A549 (cell line): Measurements from ENCODE around the gene S100A10. TPM values are rescaled to one million over a fixed set of nuclear protein-coding genes. Genes with fewer than 3 reads are reported as not detected.

ENCODE experiments used
- ATAC-seq, 2 experiments: fragments of 200-7000 bp in 1 of 2; fragments of >200 bp in 1 of 2; cut with Nextera tagmentation in 1 of 2; cut with Tn5 transposase in 1 of 2; 3 replicates each; pipeline versions ENCODE4 v1.8.0 to v1.9.1; 2018 to 2020; ENCODE audit warnings: mild to moderate bottlenecking in 1 of 2, moderate library complexity in 1 of 2
- CTCF ChIA-PET: fragments of 300-600 bp; sonication (Branson Sonifier 250); formaldehyde crosslinking; extraction: SDS; loops from one replicate; lab custom pipeline; 2021; ENCODE audit warnings: antibody characterized with exemption, inconsistent platforms; lab: Yijun Ruan, JAX
- POLR2A ChIA-PET: fragments of 350-600 bp; formaldehyde crosslinking; extraction: SDS; loops from one replicate; lab custom pipeline; 2021; ENCODE audit warnings: antibody characterized with exemption, inconsistent platforms; lab: Yijun Ruan, JAX
- DNase-seq, 2 experiments: peaks; one replicate each; pipeline versions ENCODE4 v3.0.0 to v3.0.0-alpha.2; 2011 to 2016; ENCODE audit warnings: low read depth in 1 of 2, low spot score in 1 of 2
- FAIRE-seq: peaks from 2 replicates; lab custom pipeline; 2011; peaks lifted over from hg19 to GRCh38; lab: Jason Lieb, UNC
- H3K27ac ChIP-seq, 2 experiments: fragments of >200 bp; sonication (Bioruptor Twin); formaldehyde crosslinking; 3 replicates each; pipeline ENCODE4 v1.5.1; 2016 to 2017
- H3K4me1 ChIP-seq: fragments of >200 bp; sonication (Bioruptor Twin); formaldehyde crosslinking; 3 replicates; pipeline ENCODE4 v1.6.1; 2016
- H3K4me2 ChIP-seq: fragments of >200 bp; sonication (Bioruptor Twin); formaldehyde crosslinking; 3 replicates; pipeline ENCODE4 v1.6.1; 2016
- H3K4me3 ChIP-seq: fragments of >200 bp; sonication (Bioruptor Twin); formaldehyde crosslinking; 3 replicates; pipeline ENCODE4 v1.5.1; 2016
- H3K9me3 ChIP-seq: fragments of >200 bp; sonication (Bioruptor Twin); formaldehyde crosslinking; 3 replicates; pipeline ENCODE4 v1.6.1; 2016
- BHLHE40 ChIP-seq: IDR thresholded peaks from 2 replicates; pipeline ENCODE4 v1.6.1; 2012; ENCODE audit warnings: low read depth, low read length, inconsistent platforms
- CEBPB ChIP-seq, 2 experiments: fragments of >200 bp in 1 of 2; sonication (Bioruptor Twin) in 1 of 2; formaldehyde crosslinking in 1 of 2; IDR thresholded peaks; 2 replicates each; pipeline ENCODE4 v1.6.1; 2012 to 2016
- CHD4 ChIP-seq: fragments of 200-600 bp; sonication (generic); IDR thresholded peaks from 2 replicates; pipeline ENCODE4 v1.6.1; 2016; ENCODE audit warnings: antibody characterized with exemption, mild to moderate bottlenecking, borderline replicate concordance
- EHMT2 ChIP-seq: fragments of 200-600 bp; sonication (generic); IDR thresholded peaks from 2 replicates; pipeline ENCODE4 v1.6.1; 2016; ENCODE audit warnings: antibody characterized with exemption, low read depth, mild to moderate bottlenecking, moderate library complexity
- ESRRA ChIP-seq: fragments of 150-350 bp; IDR thresholded peaks from 2 replicates; pipeline ENCODE4 v1.6.1; 2014; ENCODE audit warnings: mild to moderate bottlenecking, low read length, borderline replicate concordance
- FOSB ChIP-seq: fragments of 250-450 bp; sonication (Bioruptor Pico); IDR thresholded peaks from 2 replicates; pipeline ENCODE4 v1.5.0; 2020; ENCODE audit warnings: mild to moderate bottlenecking, moderate library complexity
- FOSL2 ChIP-seq, 2 experiments: fragments of 450-650 bp in 1 of 2; fragments of >200 bp in 1 of 2; sonication (Bioruptor Twin) in 1 of 2; formaldehyde crosslinking; IDR thresholded peaks; 2 replicates each; pipeline versions ENCODE4 v1.5.0 to v1.6.1; 2016 to 2020; ENCODE audit warnings: mild to moderate bottlenecking in 1 of 2, moderate library complexity in 1 of 2
- FOXS1 ChIP-seq: fragments of 250-450 bp; sonication (Bioruptor Pico); IDR thresholded peaks from 2 replicates; pipeline ENCODE4 v1.5.0; 2020; ENCODE audit warnings: mild to moderate bottlenecking, moderate library complexity
- HDAC2 ChIP-seq: fragments of 200-600 bp; sonication (generic); IDR thresholded peaks from 2 replicates; pipeline ENCODE4 v1.6.1; 2016
- HES2 ChIP-seq: fragments of >200 bp; sonication (Bioruptor Twin); formaldehyde crosslinking; IDR thresholded peaks from 2 replicates; pipeline ENCODE4 v1.6.1; 2016
- HMGXB4 ChIP-seq: fragments of 250-450 bp; sonication (Bioruptor Pico); IDR thresholded peaks from 2 replicates; pipeline ENCODE4 v1.5.0; 2021; ENCODE audit warnings: mild to moderate bottlenecking, moderate library complexity, borderline replicate concordance
- HOXA7 ChIP-seq: fragments of 250-450 bp; sonication (Bioruptor Pico); IDR thresholded peaks from 2 replicates; pipeline ENCODE4 v1.5.0; 2020; ENCODE audit warnings: mild to moderate bottlenecking, moderate library complexity
- JUN ChIP-seq, 2 experiments: fragments of >200 bp; sonication (Bioruptor Twin); formaldehyde crosslinking; IDR thresholded peaks; 2 replicates in 1 of 2; 3 replicates in 1 of 2; pipeline ENCODE4 v1.6.1; 2016 to 2017
- JUNB ChIP-seq: fragments of >200 bp; sonication (Bioruptor Twin); formaldehyde crosslinking; IDR thresholded peaks from 2 replicates; pipeline ENCODE4 v1.6.1; 2016
- KDM1A ChIP-seq: fragments of 200-600 bp; sonication (generic); IDR thresholded peaks from 2 replicates; pipeline ENCODE4 v1.6.1; 2016; ENCODE audit warnings: low read depth, mild to moderate bottlenecking
- MAX ChIP-seq: IDR thresholded peaks from 2 replicates; pipeline ENCODE4 v1.6.1; 2012
- POLR2AphosphoS2 ChIP-seq: conservative IDR thresholded peaks from 2 replicates; pipeline ENCODE4 v1.6.1; 2012; ENCODE audit warnings: low read length, improper control_type of control experiment, inconsistent platforms
- REST ChIP-seq: fragments of 200-600 bp; sonication (generic); IDR thresholded peaks from 2 replicates; pipeline ENCODE4 v1.6.1; 2016; ENCODE audit warnings: antibody characterized with exemption, mild to moderate bottlenecking, moderate library complexity
- RNF2 ChIP-seq: fragments of 200-600 bp; sonication (generic); IDR thresholded peaks from 2 replicates; pipeline ENCODE4 v1.6.1; 2016; ENCODE audit warnings: low read depth, mild to moderate bottlenecking, antibody characterized with exemption, moderate library complexity, borderline replicate concordance
- TFCP2L1 ChIP-seq: fragments of 250-450 bp; sonication (Bioruptor Pico); IDR thresholded peaks from 2 replicates; pipeline ENCODE4 v1.5.0; 2021; ENCODE audit warnings: mild to moderate bottlenecking
- WGBS: methylation state at CpG from one replicate; pipeline ENCODE4 v1.1.6; 2017; ENCODE audit errors: missing lambda C conversion rate; 5-methylcytosine and 5-hydroxymethylcytosine counted together
- polyA plus RNA-seq, 4 experiments: library from polyadenylated mRNA; depleted of rRNA in 3 of 4; stranded (reverse); fragments of >200 nt; fragmentation: RNase III in 1 of 4; extraction: RNeasy Plus Mini Kit Qiagen cat#74134 plus additional on column Dnase treatment in 1 of 4; gene quantifications; 2 replicates in 3 of 4; 3 replicates in 1 of 4; pipeline ENCODE4 v1.2.3, GENCODE V29; 2011 to 2017

Gene S100A10
- polyA plus RNA-seq, 2 of the 4 experiments (the other 2 are of a cell fraction) = 505 to 2,077 TPM

GRCh38 chr1:151976858-151977257, 16.8 kb downstream of the S100A10 start:
- ATAC-seq = peak; percentile 54 to 56

GRCh38 chr1:151976015-151976343, 17.7 kb downstream of the S100A10 start:
- Histone ChIP-seq H3K9me3 (no peaks in the 10 kb centered on the region), H3K4me1 (peaks cover 95% of the 10 kb centered on the region), H3K4me3 (no peak overlapping the region), H3K4me2 (peak overlapping the region; percentile 80), H3K27ac (peak overlapping the region; percentile 89 to 94)
- ATAC-seq (no peak), DNase-seq (no peak)
- POLR2A ChIA-PET = interaction anchor here (10.5 kb wide), 1 partner anchor 14 kb away, joined by 151 read pairs; the partner anchor contains the start of gene S100A10
- TF ChIP-seq BHLHE40 = no peak
- peak; percentile 11; the same call in 1 of the 2 replicates for TF ChIP-seq FOSB (CRISPR knock-in tag)
- peak; percentile 93 for TF ChIP-seq KDM1A
- no peak for TF ChIP-seq TFCP2L1 (CRISPR knock-in tag)
- TF ChIP-seq ESRRA = no peak
- TF ChIP-seq JUNB = no peak
- peak; percentile 15; the same call in 1 of the 2 replicates for TF ChIP-seq HOXA7 (CRISPR knock-in tag)
- TF ChIP-seq CEBPB (IDR thresholded peaks at IDR 0.05) = no peak
- peak; percentile 87; the same call in 1 of the 2 replicates for TF ChIP-seq HDAC2
- TF ChIP-seq CHD4 = 0 out of 2 replicates have a peak, but pooled peaks have one; percentile 93
- TF ChIP-seq RNF2 = no peak
- TF ChIP-seq FOXS1 (CRISPR knock-in tag) = no peak
- no peak for TF ChIP-seq EHMT2
- TF ChIP-seq POLR2AphosphoS2 = 0 out of 2 replicates have a peak, but pooled peaks have one; percentile 19
- TF ChIP-seq, all 56 proteins: peak for 6
- CTCF ChIA-PET = interaction anchor here (1.0 to 36.8 kb wide), 8 partner anchors 9 to 72 kb away, joined by 3 to 1410 read pairs (median 10); partner anchors contain the start of genes S100A10 and THEM4
- no peak for FAIRE-seq

More at GRCh38 chr1:151976858-151977257, 16.8 kb downstream of the S100A10 start:
- H3K4me2 ChIP-seq = peak overlapping the region; percentile 80
- no peaks in the 10 kb centered on the region for H3K9me3 ChIP-seq
- H3K4me1 ChIP-seq = peaks cover 95% of the 10 kb centered on the region
- no peak overlapping the region for H3K4me3 ChIP-seq
- H3K27ac ChIP-seq = peak overlapping the region; percentile 89 to 94
- peak; percentile 53 to 62 for DNase-seq
- no peak for FAIRE-seq
- ChIA-PET POLR2A (interaction anchor here (0.7 to 10.5 kb wide), 2 partner anchors 13 to 35 kb away, joined by 3 to 151 read pairs; partner anchors contain the start of gene S100A10), CTCF (interaction anchor here (1.0 to 36.8 kb wide), 10 partner anchors 9 to 72 kb away, joined by 3 to 1410 read pairs (median 4); partner anchors contain the start of genes S100A10 and THEM4)
- TF ChIP-seq HMGXB4 (no peak), JUNB (peak; percentile 35; the same call in 1 of the 2 replicates), JUN (IDR thresholded peaks at IDR 0.05) (0 out of 5 replicates have a peak, but pooled peaks of 1 of the 2 experiments have one; percentile 29), MAX (peak; percentile 45; the same call in 1 of the 2 replicates), HES2 (no peak), REST (0 out of 2 replicates have a peak, but pooled peaks have one; percentile 1), POLR2AphosphoS2 (peak; percentile 87; the same call in 1 of the 2 replicates), FOSL2 (IDR thresholded peaks at IDR 0.05) (peak; percentile 38; the same call in 1 of the 2 replicates), FOSL2 (CRISPR knock-in tag; IDR thresholded peaks at IDR 0.05) (peak; percentile 68)
- 7% methylated on average over 3 of the region's 3 CpGs for WGBS
